Activated T-helper 1 cell treated with Interleukin-2 at 50 U/mL for 16 hours (primary cell): ENCODE measurements around the gene RGS12.

ENCODE experiments used
- DNase-seq: peaks from one replicate; pipeline ENCODE4 v3.0.0-alpha.2; 2020; ENCODE audit warnings: low read depth

Gene RGS12

GRCh38 chr4:3311489-3312171 lies 18.8 kb downstream of the RGS12 start:
- DNase-seq, result no peak

GRCh38 chr4:3312362-3312761 lies 19.5 kb downstream of the RGS12 start:
- DNase-seq, result no peak

- no peak for DNase-seq
Observed at GRCh38 chr4:3313139-3313538, 20.3 kb downstream of the RGS12 start.

GRCh38 chr4:3313556-3314228 lies 20.9 kb downstream of the RGS12 start:
- DNase-seq, result no peak

GRCh38 chr4:3314706-3315260 lies 22.0 kb downstream of the RGS12 start:
- no peak for DNase-seq

- no peak for DNase-seq
Observed at GRCh38 chr4:3315566-3315965, 22.7 kb downstream of the RGS12 start.

- no peak for DNase-seq
Observed at GRCh38 chr4:3316146-3316545, 23.3 kb downstream of the RGS12 start.

- DNase-seq, result no peak
Observed at GRCh38 chr4:3317011-3317655, 24.3 kb downstream of the RGS12 start.

- DNase-seq, result no peak
Observed at GRCh38 chr4:3317656-3318211, 24.9 kb downstream of the RGS12 start.

GRCh38 chr4:3318561-3319021 lies 25.8 kb downstream of the RGS12 start:
- DNase-seq, result no peak

GRCh38 chr4:3320361-3321023 lies 27.7 kb downstream of the RGS12 start:
- DNase-seq, result no peak

GRCh38 chr4:3321295-3321889 lies 28.6 kb downstream of the RGS12 start:
- DNase-seq, result no peak

GRCh38 chr4:3322059-3322550 lies 29.3 kb downstream of the RGS12 start:
- DNase-seq, result no peak

- DNase-seq, result no peak
Observed at GRCh38 chr4:3323071-3323481, 30.3 kb downstream of the RGS12 start.

- DNase-seq, result no peak
Observed at GRCh38 chr4:3324093-3324815, 31.4 kb downstream of the RGS12 start.

- DNase-seq, result no peak
Observed at GRCh38 chr4:3328814-3329663, 36.2 kb downstream of the RGS12 start.

- DNase-seq, result no peak
Observed at GRCh38 chr4:3329887-3330286, 37.1 kb downstream of the RGS12 start.

GRCh38 chr4:3330707-3331106 lies 37.9 kb downstream of the RGS12 start:
- no peak for DNase-seq

- DNase-seq, result no peak
Observed at GRCh38 chr4:3331511-3332394, 38.9 kb downstream of the RGS12 start.
